GM21381 (cell line): ENCODE data around the gene ZNRF1.
"Not testable (repeated sequence)": the region's sequence is repeated elsewhere in the genome, so short reads cannot be mapped to it uniquely, and the experiment has no call there.

ENCODE experiments used
- ATAC-seq: cut with Tn5 transposase; IDR thresholded peaks from one replicate; pipeline ENCODE4 v1.9.1; 2021; ENCODE audit warnings: mild to moderate bottlenecking, moderate library complexity; ENCODE audit not compliant: unreplicated experiment

Gene ZNRF1

GRCh38 chr16:75026239-75026891, 27.5 kb downstream of the ZNRF1 start:
- not testable (repeated sequence) for ATAC-seq

- ATAC-seq, result no peak
These were observed 28.1 kb downstream of the ZNRF1 start for GRCh38 chr16:75026892-75027391.

- no peak for ATAC-seq
These were observed 28.9 kb downstream of the ZNRF1 start for GRCh38 chr16:75027520-75028300.

DNA sequence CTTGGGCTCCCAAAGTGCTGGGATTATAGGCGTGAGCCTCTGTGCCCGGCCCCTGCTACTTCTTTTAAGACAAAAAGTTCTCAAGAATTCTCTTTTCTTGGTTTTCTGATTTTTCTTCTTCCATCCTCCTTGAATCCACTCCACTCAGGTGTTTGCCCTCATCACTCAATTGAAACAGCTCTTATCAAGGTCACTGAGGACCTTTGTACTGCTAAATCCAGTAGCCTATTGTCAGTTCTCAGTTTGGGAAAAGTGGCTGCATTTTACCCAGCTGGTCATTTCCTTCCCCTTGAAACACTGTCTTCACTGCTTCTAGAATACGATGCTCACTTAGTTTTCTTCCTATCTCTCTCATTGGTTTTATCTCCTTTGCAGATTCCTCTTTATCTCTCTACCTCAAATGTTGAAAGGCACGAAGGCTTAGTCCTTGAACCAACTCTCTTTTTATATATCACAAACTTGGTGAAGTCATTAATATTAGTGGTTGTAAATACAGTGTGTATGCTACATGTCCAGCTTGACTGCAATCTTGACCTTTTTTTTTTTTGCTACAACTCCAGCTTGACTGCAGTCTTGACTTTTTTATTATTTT, 29.8 kb downstream of the ZNRF1 start:
- no peak for ATAC-seq

GRCh38 chr16:75029854-75030253, 31.0 kb downstream of the ZNRF1 start:
- ATAC-seq, result no peak

GRCh38 chr16:75032655-75033054, 33.8 kb downstream of the ZNRF1 start:
- ATAC-seq, result no peak

- ATAC-seq, result no peak
These were observed 36.7 kb downstream of the ZNRF1 start for GRCh38 chr16:75035410-75035968.

- no peak for ATAC-seq
These were observed 39.4 kb downstream of the ZNRF1 start for GRCh38 chr16:75038036-75038858.

DNA sequence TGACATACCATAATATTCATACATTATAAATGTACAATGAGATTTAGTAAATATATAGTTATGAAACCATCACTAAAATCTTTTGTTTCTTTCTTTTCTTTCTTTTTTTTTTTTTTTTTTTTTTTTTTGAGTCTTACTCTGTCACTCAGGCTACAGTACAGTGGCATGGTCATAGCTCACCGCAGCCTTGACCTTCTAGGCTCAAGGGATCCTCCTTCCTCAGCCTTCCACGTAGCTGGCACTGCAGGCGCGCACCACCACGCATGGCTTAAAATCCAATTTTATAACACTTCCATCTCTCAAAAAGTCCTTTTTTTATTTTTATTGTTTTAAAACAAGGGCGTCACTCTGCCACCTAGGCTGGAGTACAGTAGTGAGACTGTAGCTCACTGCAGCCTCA, 41.1 kb downstream of the ZNRF1 start:
- no peak for ATAC-seq

DNA sequence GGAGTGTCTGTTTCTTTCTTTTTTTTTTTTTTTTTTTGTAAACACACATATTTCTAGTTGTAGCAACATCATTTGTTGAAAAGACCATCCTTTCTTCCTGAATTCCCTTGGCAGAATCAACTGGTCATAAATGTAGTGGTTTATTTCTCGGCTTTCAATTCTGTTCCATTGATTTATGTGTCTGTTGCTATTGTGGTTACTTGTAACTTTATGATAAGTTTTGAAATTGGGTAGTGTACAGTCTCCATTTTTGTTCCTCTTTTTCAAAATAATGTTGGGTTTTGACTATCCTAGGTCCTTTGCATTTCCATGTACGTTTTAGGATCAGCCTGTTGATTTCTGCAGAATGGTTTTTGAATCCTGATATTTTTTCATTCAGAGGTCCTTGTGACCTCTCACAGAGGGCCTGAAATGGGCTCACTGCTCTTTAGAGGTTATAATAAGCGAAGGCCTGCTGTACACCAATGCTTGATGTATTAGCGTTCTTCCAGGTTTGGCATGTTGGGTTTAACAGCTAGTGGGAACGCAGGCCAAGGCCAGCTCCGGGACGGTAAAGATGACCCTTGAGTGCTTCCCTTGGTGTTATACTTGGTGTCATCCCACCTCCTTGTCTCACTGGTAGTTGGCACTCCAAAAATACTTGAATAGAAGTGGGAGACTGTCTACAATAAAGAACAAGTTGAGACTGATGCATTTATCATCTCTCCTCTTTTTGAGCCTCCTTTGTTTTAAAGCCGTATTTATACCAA, 43.8 kb downstream of the ZNRF1 start:
- peak; percentile 24 for ATAC-seq

GRCh38 chr16:75043175-75043895, 44.5 kb downstream of the ZNRF1 start:
- peak; percentile 82 for ATAC-seq

DNA sequence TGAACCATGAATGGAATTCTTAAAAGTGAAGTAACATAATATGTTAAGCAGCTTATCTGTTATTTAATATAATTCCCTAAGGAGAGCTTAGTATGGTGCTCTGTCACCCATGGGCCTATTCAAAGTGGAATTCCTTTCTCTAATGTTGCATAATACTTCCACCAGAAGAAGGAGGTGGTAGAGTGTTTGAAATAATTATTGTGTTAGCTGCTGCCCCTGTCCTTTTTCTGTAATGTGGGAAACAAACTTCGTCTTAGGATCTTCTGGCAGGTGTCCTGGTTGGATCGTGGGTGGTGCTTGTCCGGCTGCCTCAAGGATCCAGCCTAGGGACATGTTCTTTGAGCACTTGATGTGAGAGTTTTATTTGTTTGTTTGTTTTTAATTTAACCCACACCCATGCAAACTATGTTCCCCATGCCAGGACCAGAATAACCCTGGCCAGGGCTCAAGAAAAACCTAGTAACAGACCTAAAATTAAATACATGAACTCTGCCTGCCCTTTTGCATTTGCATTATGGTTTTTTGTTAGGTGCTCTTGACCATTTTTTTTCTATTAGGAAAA, 46.1 kb downstream of the ZNRF1 start:
- no peak for ATAC-seq

DNA sequence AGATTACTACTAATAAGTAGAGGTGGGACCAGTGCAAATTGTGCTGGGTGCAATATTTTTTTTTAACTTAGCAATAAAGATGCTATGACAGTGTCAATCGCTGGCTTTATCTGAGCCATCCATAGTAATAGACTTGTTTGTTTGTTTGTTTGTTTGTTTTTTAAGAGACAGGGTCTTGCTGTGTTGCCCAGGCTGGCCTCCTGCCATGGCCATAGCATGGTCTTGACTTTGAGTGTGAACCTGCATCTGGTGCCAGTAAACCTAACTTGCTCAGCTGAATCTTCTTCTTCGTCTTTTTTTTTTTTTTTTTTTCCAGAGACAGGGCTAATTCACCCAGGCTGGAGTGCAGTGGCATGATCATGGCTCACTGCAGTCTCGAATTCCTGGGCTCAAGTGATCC, 46.6 kb downstream of the ZNRF1 start:
- no peak for ATAC-seq

DNA sequence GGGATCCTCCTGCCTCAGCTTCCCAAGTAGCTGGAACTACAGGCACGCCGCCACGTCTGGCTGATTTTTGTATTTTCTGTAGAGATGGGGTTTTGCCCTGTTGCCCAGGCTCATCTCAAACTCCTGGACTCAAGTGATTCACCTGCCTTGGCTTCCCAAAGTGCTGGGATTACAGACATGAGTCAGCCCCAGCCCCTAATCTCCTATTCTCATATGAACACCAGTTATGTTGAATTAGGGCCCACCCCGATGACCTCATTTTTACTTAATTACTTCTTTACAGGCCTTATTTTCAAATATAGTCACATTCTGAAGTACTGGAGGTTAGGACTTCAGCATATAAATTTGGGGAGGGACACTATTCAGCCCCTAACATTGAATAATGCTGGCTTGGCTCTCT, 49.2 kb downstream of the ZNRF1 start:
- ATAC-seq, result no peak

GRCh38 chr16:75048530-75048929, 49.7 kb downstream of the ZNRF1 start:
- no peak for ATAC-seq

DNA sequence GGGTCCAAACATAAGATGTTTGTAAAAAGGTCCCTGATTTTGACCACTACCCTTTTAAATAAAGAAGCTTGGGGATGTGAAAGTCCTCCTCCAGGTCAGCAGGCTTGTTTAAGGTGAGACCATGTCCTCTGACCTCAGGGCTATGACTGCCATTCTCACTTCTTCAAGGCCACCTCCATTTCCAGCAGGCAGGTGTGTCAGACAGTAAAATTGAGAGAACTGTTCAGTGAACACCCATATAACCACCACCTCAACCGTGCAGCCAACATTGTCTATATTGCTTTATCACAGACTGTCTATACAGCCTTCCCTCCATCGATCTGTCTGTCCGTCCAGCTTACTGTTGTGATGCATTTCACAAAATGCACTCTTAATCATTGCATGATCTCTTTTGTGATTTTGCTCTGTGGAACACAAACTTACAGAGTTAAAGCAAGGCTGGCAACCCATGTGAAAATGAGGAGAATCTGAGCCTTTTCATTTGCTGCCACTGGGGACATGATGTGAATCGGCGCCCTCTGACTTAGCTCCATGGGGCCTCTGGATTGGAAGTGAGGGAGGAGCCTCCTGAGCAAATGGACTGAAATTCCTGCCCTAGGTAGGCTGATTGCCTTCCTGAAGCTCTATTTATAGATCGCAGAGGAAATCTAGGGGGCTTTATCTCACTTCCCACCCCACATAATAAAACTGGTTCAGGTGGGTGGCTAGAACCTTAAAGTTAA, 53.8 kb downstream of the ZNRF1 start:
- no peak for ATAC-seq

- no peak for ATAC-seq
These were observed 55.1 kb downstream of the ZNRF1 start for GRCh38 chr16:75053791-75054555.

GRCh38 chr16:75054556-75054947, 55.7 kb downstream of the ZNRF1 start:
- ATAC-seq, result no peak
